Raji (cell line): ENCODE results near the gene ZNF354C.

Source experiments
- POLR2A ChIP-seq: IDR thresholded peaks from 2 replicates; pipeline ENCODE4 v1.6.1; 2011; ENCODE audit warnings: low read depth, low read length, control low read depth; ENCODE audit not compliant: insufficient read depth

ZNF354C gene

GRCh38 chr5:179110528-179110927, 50.4 kb downstream of the ZNF354C start:
- TF ChIP-seq POLR2A = no peak

GRCh38 chr5:179111267-179112207, 51.4 kb downstream of the ZNF354C start:
- TF ChIP-seq POLR2A = no peak

- no peak for TF ChIP-seq POLR2A
Observed at GRCh38 chr5:179112469-179113142, 52.4 kb downstream of the ZNF354C start.

- no peak for TF ChIP-seq POLR2A
Observed at GRCh38 chr5:179113143-179113530, 53.0 kb downstream of the ZNF354C start.

DNA sequence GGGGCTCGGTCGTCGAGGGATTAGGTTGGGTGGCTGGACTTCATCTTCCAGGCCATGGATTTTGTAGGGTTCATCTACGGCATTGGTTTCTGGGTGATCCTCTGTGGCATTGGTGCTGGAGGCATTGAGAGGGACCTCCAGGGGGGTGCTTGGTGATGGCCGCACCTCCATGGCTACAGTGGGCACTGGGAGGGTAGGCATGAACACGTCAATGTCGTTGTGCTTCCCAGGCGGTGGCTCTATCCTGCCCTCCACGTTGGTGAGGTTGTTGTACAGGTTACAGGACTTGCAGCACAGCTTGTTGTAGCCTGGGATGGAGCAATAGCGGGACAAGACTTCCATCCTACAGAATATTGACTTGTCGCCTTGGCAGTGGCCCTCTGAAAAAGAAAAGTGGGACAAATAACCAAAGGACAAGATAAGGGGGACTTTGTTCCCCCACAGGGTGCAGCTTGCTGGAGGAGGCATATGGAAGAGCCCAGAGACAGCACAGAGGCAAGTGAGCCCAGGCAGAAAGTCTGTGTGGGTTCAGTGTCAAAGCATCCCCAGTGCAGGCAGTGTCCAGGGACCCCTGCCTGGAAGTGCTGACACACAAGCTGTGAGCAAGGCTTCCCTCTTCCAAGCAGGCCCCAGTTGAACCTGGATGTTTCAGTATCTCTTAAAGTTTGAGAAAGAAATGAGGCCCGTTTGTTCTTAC, 53.9 kb downstream of the ZNF354C start:
- no peak for TF ChIP-seq POLR2A

DNA sequence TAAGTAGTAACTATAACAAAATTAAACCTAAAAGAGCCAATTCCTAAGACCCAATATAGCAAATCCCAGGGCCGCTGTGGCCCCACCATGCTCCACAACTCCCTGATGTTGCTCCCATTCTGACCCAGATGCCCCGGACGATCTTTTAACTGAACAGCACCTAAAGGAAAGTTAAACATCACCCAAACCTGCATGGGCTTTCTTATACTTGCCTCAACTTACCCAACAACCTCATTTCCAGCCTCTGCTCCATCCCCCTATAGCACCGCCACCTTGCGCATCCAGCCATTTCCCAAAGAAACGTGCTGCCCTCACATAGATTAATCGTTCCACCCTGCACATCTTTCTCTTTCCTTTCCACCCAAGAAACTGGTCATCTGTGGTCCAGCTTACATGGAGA, 54.6 kb downstream of the ZNF354C start:
- no peak for TF ChIP-seq POLR2A

DNA sequence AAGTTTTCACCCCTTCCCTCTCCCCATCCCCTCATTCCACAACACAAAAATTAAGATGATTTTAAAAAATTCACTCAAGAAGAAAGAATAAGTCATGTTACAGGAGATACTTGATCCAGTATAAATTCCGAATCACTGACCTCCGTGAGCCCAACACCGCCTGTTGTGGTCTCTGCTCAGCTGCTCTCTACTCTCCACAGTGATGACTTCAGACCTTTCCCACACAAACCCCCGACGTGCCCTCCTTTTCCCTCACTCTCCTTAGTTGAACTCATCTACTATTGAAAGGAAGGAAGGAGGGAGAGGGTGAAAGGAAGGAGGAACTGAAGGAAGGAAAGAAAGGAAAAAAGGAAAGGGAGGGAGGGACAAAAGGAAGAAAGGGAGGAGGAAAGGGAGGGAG, 55.1 kb downstream of the ZNF354C start:
- TF ChIP-seq POLR2A = no peak

DNA sequence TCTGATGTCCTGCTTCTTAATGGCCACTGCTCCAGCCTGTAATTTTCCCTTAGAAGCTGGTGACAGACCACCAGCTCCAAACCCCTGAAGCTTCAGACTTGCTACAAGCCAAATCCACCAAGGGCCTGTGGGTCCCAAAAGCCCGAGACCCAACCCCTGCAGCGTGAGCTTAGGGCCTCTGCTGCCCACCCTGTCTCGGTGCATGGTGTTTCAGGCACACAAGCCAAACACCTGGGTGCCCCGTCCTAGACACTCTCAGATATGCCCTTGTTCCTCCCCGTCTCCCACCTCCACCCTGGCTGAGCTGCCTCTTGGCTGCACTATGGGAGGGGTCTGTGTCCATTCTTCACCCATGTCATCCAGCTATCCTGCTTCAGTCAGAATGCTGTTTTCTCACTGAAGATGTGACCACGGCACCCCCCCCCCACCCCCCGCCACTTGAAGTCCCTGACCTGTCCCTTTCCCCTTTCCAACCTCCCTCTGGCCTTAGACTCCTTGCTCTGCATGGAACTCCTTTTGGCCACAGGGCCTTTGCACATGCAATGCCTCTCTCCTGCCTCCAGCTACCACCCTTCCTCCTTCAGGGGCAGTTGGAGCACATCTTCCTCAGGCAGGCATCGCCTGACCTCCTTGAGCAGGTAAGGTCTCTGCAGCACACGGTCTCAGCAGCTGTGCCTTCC, 55.8 kb downstream of the ZNF354C start:
- TF ChIP-seq POLR2A = no peak

DNA sequence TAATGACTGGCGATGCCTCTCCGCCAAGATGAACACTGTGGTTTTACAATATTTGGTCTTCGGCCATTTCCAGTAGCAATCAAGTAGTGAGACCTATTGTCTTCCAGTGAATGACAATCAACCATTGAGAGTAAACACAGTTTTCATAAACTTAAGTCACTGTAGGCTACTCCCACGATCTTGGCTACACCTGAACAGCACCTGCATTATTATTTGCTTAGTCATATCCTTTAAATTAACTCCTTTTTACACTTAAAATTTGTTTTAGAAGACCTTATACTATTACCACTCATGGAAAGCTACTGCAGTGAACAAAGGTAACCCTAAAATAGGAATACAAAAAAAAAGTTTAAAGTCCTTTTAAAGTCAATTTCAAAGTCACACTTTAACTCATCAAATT, 58.2 kb downstream of the ZNF354C start:
- no peak for TF ChIP-seq POLR2A

GRCh38 chr5:179118756-179119414, 58.7 kb downstream of the ZNF354C start:
- TF ChIP-seq POLR2A = no peak

- no peak for TF ChIP-seq POLR2A
Observed at GRCh38 chr5:179119415-179120170, 59.4 kb downstream of the ZNF354C start.

DNA sequence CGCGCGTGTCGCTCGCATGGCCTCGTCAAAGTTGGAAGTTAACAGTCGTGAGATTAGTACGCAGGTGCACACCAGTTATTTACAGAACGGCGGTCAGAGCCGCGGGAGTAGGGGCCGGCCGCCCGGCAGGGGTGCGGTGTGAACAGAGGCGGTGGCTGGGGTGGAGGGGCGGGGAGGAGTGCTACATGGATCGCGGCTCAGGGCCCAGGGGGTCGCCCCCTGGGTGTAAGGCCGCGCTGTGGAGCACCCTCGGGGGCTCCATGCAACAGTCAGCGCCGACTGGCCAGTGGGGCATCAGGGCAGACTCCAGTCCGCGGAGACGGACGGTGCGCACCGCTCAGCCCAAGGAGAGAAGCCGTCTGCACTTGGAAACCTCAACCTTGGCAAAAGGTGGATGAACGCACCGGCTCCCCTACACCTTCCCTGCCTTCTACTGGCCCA, 60.3 kb downstream of the ZNF354C start:
- TF ChIP-seq POLR2A = no peak

DNA sequence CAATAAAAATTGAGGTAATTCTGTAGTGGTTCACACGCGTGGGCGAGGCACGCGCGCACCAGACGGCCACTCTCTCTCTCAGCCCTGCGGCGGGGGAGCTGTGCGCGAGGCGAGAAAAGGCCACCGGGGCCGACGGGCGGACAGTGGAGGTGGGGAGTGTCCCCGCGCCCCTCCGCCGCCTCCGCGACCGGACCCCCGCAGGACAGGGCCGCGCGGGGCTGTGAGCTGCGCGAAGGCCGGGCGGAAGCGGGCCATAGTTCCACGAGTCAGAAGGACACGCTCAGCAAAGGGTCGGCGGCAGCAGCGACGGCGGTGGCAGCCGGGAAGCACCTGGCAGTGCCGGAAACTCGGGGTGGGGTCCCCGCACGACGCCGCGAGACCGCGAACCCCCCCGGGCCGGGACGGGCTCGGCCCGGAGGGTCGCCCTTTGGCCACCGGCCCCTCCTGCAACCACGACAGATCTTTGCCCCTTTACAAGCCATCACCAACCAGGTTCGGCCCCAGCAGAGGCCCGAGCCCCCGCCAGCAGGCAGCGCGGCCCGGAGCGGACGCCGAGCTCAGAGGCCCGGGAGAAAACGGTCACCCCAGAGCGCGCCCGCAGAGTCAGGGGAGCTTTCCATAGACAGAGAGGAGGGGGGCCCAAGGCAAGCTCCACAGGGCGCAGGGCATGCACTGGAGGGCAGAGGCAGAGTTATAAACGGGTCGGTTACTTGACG, 60.9 kb downstream of the ZNF354C start:
- TF ChIP-seq POLR2A = no peak

DNA sequence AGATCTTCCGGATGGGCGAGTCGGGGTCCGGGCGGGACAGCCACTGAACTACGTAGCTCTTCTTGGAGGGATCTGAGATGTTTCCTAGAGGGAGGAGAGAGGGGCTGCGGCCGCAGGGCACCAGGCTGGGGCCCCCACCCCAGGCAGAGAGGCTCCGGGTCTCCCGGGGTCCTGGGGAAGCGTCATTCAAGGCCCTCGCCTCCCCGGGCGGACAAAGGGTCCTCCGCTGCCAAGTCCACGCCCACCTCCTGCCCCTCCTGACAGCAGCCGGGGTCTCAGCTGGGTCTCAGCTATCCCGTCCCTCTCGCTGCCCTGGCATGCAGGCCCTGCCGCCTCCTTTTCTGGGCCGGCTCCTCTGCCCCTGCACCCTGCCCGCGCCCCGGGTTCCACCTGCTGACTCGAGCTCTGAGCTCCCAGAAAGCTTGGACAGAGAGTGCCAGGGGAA, 61.5 kb downstream of the ZNF354C start:
- TF ChIP-seq POLR2A = no peak
